Testis (tissue), 3 donors: ENCODE measurements around the gene DUSP18. TPM values are rescaled to one million over a fixed set of nuclear protein-coding genes. Genes with fewer than 3 reads are reported as not detected.

Experiments used
- DNase-seq: peaks from one replicate; pipeline ENCODE4 v3.0.0-alpha.2; 2019
- H3K27ac ChIP-seq, 2 donors: fragments of 200-600 bp; sonication (generic); one replicate each; pipeline ENCODE4 v1.5.1; 2019
- H3K27me3 ChIP-seq: fragments of 200-600 bp; sonication (generic); one replicate; pipeline ENCODE4 v1.5.1; 2019
- H3K36me3 ChIP-seq: fragments of 200-600 bp; sonication (generic); one replicate; pipeline ENCODE4 v1.5.1; 2017; ENCODE audit warnings: low read depth; ENCODE audit errors: missing control alignments
- H3K4me1 ChIP-seq: fragments of 200-600 bp; sonication (generic); one replicate; pipeline ENCODE4 v1.5.1; 2019
- H3K4me3 ChIP-seq, 2 donors: fragments of 200-600 bp; sonication (generic); one replicate each; pipeline ENCODE4 v1.5.1; 2017 to 2019
- H3K9me3 ChIP-seq: fragments of 200-600 bp; sonication (generic); one replicate; pipeline ENCODE4 v1.5.1; 2017
- CTCF ChIP-seq, 3 experiments: fragments of 450-650 bp in 2 of 3; fragments of 200-600 bp in 1 of 3; sonication (generic) in 1 of 3; IDR thresholded peaks; one replicate each; pipeline ENCODE4 v1.5.1; 2016 to 2019; ENCODE audit warnings: antibody characterized with exemption in 3 of 3, mild to moderate bottlenecking in 2 of 3, moderate library complexity in 1 of 3
- POLR2A ChIP-seq: fragments of 450-650 bp; IDR thresholded peaks from one replicate; pipeline ENCODE4 v1.6.1; 2017; ENCODE audit warnings: antibody characterized with exemption, mild to moderate bottlenecking, moderate library complexity
- WGBS, 2 donors: methylation state at CpG; one replicate each; pipeline ENCODE4 v1.1.5; 2018; 5-methylcytosine and 5-hydroxymethylcytosine counted together
- intact Hi-C: fragments of 100-400 bp; cut with DNase I; formaldehyde crosslinking; loops from one replicate; pipeline ENCODE4 v1.15.1; 2023; ENCODE audit warnings: low total_unique reads
- polyA plus RNA-seq: library from polyadenylated mRNA; stranded (reverse); fragments of 350-450 nt; fragmentation: Illumina TruSeq; extraction: RNeasy Lipid Tissue Mini Kit (QIAGEN cat#74804); gene quantifications from one replicate; pipeline ENCODE4 v1.2.3, GENCODE V29; 2014; ENCODE audit warnings: low read depth, low replicate concordance; ENCODE audit not compliant: insufficient read depth
- total RNA-seq, 2 donors: library from RNA; depleted of rRNA; stranded (reverse); fragments of >200 nt; gene quantifications; one replicate each; pipeline ENCODE4 v1.2.3, GENCODE V29; 2016

Gene DUSP18
- total and polyA plus RNA-seq, 3 donors from 2014 or later: 29.2 to 53.9 (median 42.4) TPM

GRCh38 chr22:30652852-30653251 is 14.8 kb downstream of the DUSP18 start:
- DNase-seq: no peak
- TF ChIP-seq CTCF (IDR thresholded peaks at IDR 0.05) (no peak), POLR2A (no peak)
- Histone ChIP-seq H3K4me3 (no peak overlapping the region), H3K9me3 (no peaks in the 10 kb centered on the region), H3K27me3 (no peaks in the 10 kb centered on the region), H3K27ac (no peak overlapping the region), H3K4me1 (no peaks in the 10 kb centered on the region), H3K36me3 (no peaks in the 10 kb centered on the region)
- intact Hi-C loops: no loop called here
- WGBS, 2 donors: 74 to 88% methylated on average over 2 of the region's 2 CpGs

GRCh38 chr22:30650508-30651116 is 17.1 kb downstream of the DUSP18 start:
- Histone ChIP-seq H3K27me3 (no peaks in the 10 kb centered on the region), H3K4me1 (no peaks in the 10 kb centered on the region), H3K36me3 (no peaks in the 10 kb centered on the region), H3K4me3 (no peak overlapping the region), H3K27ac (no peak overlapping the region), H3K9me3 (no peaks in the 10 kb centered on the region)
- WGBS, 2 donors: 76 to 82% methylated on average over 5 of the region's 5 CpGs
- TF ChIP-seq CTCF (IDR thresholded peaks at IDR 0.05) (no peak), POLR2A (no peak)
- DNase-seq: no peak
- intact Hi-C loops: no loop called here

- intact Hi-C loops: no loop called here
- TF ChIP-seq CTCF (IDR thresholded peaks at IDR 0.05) (no peak), POLR2A (no peak)
- 80 to 84% methylated on average over 1 to 7 of the region's 7 CpGs for whole genome bisulfite sequencing, 2 donors
- Histone ChIP-seq H3K36me3 (no peaks in the 10 kb centered on the region), H3K27ac (no peak overlapping the region), H3K9me3 (no peaks in the 10 kb centered on the region), H3K27me3 (no peaks in the 10 kb centered on the region), H3K4me1 (no peaks in the 10 kb centered on the region), H3K4me3 (no peak overlapping the region)
- no peak for DNase-seq
Measured at GRCh38 chr22:30649430-30650007, 18.2 kb downstream of the DUSP18 start.

GRCh38 chr22:30648825-30649224 is 18.9 kb downstream of the DUSP18 start:
- H3K36me3 ChIP-seq: no peaks in the 10 kb centered on the region
- TF ChIP-seq CTCF (IDR thresholded peaks at IDR 0.05) (no peak), POLR2A (no peak)
- H3K4me1 ChIP-seq: no peaks in the 10 kb centered on the region
- DNase-seq: no peak
- no peak overlapping the region for H3K4me3 ChIP-seq
- H3K9me3 ChIP-seq: no peaks in the 10 kb centered on the region
- 95 to 96% methylated on average over 3 of the region's 3 CpGs for WGBS, 2 donors
- H3K27ac ChIP-seq: no peak overlapping the region
- intact Hi-C loops: no loop called here
- no peaks in the 10 kb centered on the region for H3K27me3 ChIP-seq

DNA sequence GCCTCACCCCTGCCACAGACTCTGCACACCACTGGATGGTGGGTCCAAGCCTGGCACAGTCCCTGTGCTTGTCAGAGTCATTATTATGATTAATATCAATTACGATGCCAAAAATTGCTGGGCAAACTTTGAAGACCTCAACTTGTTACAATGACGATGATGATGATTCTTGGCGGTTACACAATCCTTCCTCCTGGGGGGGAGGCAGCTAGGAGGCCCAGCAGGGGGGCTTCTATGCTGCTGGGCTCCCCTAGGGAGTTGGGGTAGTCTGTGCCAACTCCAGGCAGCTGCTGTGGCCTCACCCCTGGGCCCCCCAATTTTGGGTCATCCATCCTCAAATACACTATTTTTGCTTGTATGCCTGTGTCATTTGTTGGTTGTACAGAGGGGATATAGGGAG is 20.1 kb downstream of the DUSP18 start:
- intact Hi-C loops: no loop called here

More for the DNA sequence above, 20.1 kb downstream of the DUSP18 start:
- 77 to 88% methylated on average over 3 of the region's 3 CpGs for WGBS, 2 donors
- no peaks in the 10 kb centered on the region for H3K27me3 ChIP-seq
- TF ChIP-seq POLR2A (no peak), CTCF (IDR thresholded peaks at IDR 0.05) (no peak)
- no peak for DNase-seq
- H3K36me3 ChIP-seq: no peaks in the 10 kb centered on the region
- no peak overlapping the region for H3K4me3 ChIP-seq
- H3K9me3 ChIP-seq: no peaks in the 10 kb centered on the region
- no peak overlapping the region for H3K27ac ChIP-seq
- no peaks in the 10 kb centered on the region for H3K4me1 ChIP-seq
